ENCODE measurements around the gene IL11RA.
"Not testable (repeated sequence)": the region's sequence is repeated elsewhere in the genome, so short reads cannot be mapped to it uniquely, and the experiment has no call there.

The IL11RA gene

DNA sequence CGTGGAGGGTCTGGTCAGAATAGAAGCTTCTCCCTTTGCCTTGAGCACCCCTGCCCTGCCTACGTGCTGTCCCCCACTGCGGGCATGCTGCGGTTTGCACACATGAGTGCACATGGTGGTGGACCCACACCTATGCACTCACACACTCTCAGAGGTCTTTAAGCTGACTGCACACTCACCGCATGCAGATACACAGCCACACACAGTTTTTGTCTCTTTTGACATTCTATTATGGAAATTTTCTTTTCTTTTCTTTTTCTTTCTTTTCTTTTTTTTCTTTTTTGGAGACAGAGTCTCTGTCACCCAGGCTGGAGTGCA is 22.5 kb upstream of the IL11RA start:
- no peak for DNase-seq (ENCODE audit: low spot score)

DNA sequence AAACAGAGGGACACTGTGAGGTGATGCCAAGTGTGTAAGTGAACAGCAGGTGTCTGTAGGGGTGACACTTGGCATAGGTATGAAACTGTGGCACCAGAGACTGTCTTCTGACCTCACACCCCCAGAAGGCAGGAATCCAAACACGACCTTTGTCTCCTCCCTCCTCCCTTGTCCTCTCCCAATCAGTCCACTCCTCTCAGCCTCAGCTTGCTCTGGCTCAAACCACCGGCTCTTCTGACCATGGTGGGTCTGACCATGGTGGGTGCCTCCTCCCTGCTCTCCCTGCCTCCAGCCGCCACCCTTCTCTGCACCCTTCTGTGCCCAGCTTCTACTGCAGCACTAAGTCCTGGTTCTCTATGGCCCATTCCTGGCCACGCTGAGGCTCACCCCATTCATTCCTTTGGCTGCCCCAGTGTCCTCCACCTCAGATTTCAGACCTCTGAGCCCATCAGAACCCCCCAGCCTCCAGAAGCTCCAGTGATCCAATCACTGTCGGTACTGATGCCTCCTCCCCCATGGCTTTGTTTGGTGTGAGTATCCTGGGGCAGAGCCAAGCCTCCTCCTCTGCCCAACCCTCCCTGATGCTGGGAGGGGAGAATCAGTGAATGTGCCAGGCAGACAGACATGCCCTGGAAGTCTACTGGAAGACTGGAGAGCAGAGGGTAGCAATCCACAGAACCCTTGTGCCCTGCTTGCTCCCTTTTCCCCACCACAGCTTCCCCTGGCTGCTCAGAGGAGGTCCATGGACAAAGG is 21.4 kb upstream of the IL11RA start:
- no peak for DNase-seq (ENCODE audit: low spot score)

DNA sequence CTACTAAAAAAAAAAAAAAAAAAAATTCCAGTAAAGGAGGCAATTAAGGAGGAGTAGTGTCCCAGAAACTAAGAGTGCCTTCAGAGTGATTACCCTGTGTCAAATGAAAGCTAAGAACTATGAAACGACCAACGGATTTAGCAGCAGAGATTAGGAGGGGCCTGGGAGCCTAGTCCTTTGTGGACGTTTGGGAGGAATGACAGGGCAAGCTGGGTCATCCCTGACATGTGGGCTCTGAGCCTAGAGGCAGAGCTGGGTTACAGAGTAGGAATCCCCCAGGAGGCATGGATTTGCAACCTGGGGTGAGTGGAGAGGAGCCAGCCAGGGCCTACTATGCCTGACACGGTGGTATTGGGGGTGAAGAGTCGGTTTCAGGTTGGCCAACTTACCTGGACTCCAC is 18.8 kb upstream of the IL11RA start:
- DNase-seq (ENCODE audit: low spot score), result no peak

DNA sequence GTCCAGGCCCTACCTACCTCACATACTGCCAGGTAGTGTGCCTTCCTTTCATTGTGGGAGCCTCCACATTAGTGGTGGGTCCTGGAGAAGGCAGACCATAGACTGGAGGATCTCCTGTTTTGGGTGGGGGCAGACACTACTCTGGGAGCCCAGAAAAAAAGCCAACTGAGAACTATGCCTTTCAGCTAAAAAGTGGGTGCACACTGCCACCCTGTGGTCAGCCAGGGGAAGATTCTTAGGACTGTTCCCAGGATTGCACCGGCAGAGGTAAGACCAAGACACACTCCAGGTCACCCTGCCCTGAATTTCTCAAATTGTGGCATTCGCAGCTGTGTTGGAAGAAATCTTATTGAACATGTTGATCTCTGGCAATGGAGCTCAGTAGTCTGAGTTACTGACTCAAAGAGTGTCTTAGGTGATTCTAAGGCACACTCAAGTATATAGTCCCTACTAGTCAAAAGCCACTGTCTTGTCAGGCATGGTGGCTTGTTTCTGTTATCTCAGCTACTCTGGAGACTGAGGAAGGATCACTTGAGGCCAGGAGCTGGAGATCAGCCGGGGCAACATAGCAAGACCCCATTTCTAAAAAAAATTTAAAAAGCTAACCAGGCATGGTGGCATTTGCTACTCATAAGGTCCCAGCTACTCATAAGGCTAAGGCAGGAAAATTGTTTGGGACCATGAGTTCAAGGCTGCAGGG is 18.0 kb upstream of the IL11RA start:
- DNase-seq (ENCODE audit: low spot score), result peak; percentile 85

DNA sequence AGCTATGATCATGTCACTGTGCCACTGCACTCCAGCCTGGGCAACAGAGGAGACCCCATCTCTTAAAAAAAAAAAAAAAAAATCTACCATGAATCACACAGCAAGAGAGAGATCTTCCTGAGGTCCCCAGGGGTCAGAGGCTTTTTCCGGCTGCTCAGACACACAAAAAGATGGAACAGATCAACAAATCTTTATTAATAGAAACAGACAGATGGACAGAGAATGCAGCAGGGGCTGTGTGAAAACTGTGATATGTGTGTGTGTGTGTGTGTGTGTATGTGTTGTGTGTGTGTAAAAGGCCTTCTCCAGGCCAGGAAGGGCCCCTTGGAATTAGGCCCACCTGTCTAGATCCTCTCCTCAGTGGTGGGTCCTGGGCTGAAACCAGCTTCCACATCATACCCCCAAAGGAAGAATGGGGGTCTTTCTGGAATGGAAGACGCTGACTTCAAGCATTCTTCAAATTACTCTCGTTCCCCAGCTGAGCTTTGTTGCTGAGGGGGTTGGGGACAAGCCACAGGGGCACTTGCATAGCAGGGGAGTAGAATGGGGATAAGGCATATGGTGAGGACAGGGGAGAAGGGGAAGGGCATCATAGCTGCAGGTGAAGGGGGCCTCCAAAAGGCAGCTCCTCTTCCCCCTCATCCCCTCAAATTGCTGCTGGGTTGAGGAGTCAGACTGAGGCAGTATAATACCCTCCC is 17.3 kb upstream of the IL11RA start:
- no peak for DNase-seq (ENCODE audit: low spot score)

DNA sequence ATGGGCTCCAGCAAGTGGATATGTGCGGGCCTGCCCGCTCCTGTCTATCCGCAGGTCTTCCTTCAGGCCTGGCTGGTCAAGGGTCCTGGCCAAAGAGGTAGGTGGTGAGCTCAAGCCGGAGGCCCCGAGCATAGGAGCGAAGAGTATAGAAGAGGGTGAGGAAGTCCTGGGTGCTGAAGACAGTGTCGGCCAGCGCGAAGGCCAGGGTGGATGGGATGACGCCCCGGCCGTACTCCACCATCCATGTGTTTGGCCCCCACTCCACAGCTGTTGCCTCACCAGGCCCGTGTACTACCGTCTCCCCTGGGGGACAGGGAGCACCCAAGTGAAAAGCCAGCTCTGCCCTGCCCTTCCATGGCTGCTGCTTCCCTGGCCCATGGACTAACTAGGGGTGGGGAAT is 16.4 kb upstream of the IL11RA start:
- no peak for DNase-seq (ENCODE audit: low spot score)

DNA sequence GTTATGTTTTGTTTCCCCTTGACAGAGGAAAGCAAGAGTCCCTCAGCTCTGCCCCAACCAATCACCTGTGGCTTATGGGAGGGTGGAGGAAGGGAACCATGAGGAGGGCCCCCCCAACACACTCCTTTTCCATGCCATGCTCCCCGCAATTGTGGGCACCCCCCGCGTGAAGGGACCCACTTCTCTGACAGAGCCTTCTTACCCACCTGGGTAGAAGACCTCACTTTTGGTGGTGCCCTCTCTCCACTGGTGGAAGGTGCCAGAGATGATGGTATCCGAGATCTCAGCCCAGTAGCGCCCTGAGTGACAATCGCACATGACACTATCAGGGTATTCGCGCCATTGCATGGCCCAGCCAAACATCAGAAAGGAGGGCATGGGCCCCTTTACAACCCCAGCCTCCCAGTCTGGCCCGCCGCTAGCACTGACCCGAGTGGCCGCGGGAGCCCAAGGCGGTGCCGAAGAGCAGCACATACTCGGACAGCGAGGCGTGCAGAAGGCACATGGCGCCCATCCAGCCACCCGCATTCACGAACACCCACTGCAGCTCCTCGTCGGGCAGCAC is 15.1 kb upstream of the IL11RA start:
- no peak for DNase-seq (ENCODE audit: low spot score)

DNA sequence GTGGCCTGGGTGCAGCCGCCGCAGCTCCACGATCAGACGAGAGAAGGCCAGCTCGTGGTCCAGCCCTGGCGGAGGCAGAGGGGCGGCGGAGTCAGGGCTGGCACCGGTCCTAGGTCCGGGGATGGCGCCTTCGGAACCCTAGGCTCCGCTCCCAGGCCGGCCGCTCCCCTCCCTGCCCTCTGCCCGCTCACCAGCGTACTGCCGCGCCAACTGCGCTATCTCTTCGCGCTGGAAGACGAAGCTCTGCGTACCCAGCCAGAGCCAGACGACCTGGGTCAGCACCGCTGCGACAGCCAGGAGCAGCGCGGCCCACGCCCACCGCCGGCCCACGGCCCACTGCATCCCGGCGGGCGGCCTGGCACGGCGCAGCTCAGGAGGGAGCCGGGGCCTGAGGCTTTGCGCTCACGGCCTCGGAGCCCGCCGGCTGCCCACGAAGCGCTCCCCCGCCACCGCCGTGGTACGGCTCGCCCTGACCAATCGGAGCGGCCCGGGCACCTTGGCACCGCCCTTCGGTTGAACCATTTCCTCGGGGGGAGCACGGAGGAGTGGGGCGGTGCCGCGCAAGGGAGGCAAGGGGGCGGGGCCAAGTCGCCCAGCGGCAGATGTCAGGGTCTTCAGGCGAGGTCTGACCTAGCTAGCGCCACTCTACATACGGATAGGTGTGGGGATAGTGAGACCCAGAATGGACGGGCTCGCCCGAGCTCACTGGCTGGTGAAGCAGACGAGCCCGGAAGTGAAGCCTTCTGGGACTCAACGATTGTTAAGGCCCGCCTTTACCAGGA is 14.4 kb upstream of the IL11RA start, which contains the start of gene SIGMAR1:
SIGMAR1 (minus strand) TSS at position 432 of the 782 bp plus-strand sequence; CDS start at position 342, 90 bp downstream.
- DNase-seq (ENCODE audit: low spot score), result peak; percentile 95

DNA sequence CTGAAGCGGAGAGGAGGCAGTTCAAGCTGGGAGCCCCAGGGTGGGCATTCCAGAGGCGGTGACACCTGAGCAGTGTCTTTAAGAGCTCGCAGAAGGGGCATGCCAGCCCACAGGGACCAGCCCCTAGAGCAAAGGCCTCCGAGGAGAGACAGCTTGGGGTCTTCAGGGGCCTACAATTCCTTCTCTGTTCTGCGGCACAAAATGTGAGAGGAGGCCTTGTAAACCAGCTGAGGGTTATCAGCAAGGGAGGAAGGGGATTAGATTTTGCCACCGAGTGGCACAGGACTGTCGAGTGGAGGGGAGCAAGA is 13.9 kb upstream of the IL11RA start:
- DNase-seq (ENCODE audit: low spot score), result no peak

DNA sequence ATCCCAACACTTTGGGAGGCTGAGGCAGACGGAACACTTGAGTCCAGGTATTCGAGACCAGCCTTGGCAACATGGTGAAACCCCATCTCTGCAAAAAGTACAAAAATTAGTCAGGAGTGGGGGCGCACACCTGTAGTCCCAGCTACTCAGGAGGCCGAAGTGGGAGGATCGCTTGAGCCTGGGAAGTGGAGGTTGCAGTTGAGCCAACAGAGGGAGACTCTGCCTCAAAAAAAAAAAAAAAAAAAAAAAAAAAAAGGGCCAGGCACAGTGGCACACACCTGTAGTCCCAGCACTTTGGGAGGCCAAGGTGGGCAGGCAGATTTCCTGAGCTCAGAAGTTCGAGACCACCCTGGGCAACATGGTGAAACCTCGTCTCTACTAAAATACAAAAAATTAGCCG is 12.7 kb upstream of the IL11RA start:
- not testable (repeated sequence) for DNase-seq (ENCODE audit: low spot score)

DNA sequence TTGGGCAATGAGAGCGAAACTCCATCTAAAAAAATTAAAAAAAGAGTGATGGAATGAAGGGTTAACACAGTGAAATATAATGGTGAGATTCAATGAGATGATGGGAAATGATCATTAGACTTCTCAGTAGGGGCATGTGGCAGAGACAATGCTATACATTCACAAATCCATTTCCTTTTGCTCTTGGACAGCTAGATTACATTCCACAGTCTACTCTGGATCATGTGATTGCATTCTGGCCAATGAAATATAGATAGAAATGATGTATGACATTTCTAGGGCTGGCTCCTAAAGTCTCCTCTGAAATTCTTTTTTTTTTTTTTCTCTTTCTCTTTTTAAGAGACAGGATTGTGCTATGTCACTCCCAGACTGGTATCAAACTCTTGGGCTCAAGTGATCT is 9.3 kb upstream of the IL11RA start:
- DNase-seq (ENCODE audit: low spot score), result no peak

DNA sequence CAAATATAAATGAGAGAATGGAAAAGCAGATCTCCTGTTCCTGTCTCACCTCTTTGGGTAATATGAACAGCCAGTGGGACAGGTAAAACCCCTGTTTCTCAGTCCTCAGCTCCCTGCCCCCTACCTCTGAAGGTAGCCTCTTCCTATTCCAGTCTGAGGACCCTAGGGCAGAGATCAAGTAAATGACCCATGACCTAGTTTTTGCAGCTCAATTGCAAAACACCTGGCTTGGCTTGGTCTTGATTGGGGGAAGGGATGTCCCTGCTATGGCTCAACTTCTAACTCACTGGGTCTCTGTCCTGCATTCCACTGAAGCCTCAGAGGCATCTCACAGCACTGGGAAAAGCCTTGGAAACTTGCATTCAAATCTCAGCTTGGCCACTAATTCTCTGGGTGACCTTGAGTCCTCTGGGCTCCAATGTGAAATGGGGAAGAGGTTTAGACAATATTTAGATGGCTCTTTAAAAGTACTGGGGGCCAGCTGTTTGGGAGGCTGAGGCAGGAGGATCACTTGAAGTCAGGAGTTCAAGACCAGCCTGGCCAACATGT is 7.1 kb upstream of the IL11RA start:
- DNase-seq (ENCODE audit: low spot score), result no peak

DNA sequence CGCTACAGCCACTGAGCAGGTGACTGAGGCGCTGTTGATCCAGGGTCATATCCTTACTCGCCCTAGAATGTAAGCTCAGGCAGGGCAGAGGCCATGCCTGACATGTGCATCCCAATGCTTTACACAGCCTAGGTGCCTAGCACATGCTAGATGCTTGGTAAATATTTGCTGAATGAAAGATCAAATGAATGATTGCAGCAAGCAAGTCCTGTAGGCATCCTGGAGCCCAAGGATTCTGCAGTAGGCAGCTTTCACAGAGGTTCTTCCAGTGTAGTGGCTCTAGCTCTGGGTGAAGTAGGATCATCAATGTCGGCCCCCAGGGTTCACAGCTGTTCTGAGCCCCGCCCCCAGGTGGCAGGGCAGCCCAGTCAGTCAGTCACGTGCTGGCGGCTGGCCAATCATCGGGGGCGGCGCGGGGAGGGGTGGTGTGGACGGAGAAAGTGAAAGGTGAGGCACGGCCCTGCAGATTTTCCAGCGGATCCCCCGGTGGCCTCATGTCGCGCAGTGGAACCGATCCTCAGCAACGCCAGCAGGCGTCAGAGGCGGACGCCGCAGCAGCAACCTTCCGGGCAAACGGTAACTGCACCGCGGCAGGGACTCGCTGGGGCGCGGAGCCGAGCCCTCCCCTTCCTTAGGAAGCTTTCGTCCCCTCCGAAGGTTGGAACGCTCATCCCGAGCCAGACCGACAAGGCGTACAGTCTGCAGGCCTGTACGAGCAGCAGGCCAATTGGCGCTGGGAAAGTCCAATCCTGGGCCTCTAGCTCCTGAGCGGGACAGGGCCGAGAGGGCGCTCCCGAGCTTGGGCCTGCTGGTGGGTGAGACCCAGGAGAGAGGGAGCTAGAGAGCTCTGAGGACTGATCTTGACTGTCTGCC is 5.5 kb upstream of the IL11RA start, which contains the start of gene GALT:
GALT (plus strand) TSS at position 465 of the 873 bp plus-strand sequence; CDS start at position 495, 30 bp downstream.
- DNase-seq (ENCODE audit: low spot score), result peak; percentile 95

DNA sequence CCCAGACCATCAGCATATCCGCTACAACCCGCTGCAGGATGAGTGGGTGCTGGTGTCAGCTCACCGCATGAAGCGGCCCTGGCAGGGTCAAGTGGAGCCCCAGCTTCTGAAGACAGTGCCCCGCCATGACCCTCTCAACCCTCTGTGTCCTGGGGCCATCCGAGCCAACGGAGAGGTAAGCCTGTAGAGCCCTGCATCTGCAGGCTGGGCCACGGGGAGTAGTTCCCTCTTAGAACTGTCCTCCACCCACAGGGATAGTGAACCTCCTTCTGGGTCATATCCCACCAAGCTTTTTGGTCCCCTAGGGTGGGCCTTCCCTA is 4.9 kb upstream of the IL11RA start:
- DNase-seq (ENCODE audit: low spot score), result no peak

DNA sequence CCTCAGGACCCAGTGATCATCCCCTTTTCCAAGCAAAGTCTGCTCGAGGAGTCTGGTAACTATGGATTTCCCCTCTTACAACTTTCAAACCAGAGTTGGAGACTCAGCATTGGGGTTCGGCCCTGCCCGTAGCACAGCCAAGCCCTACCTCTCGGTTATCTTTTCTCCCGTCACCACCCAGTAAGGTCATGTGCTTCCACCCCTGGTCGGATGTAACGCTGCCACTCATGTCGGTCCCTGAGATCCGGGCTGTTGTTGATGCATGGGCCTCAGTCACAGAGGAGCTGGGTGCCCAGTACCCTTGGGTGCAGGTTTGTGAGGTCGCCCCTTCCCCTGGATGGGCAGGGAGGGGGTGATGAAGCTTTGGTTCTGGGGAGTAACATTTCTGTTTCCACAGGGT is 4.3 kb upstream of the IL11RA start:
- no peak for DNase-seq (ENCODE audit: low spot score)

DNA sequence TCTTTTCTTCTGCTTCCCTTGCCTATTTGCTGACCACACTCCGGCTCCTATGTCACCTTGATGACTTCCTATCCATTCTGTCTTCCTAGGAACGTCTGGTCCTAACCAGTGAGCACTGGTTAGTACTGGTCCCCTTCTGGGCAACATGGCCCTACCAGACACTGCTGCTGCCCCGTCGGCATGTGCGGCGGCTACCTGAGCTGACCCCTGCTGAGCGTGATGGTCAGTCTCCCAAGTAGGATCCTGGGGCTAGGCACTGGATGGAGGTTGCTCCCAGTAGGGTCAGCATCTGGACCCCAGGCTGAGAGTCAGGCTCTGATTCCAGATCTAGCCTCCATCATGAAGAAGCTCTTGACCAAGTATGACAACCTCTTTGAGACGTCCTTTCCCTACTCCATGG is 3.3 kb upstream of the IL11RA start:
- DNase-seq (ENCODE audit: low spot score), result no peak

DNA sequence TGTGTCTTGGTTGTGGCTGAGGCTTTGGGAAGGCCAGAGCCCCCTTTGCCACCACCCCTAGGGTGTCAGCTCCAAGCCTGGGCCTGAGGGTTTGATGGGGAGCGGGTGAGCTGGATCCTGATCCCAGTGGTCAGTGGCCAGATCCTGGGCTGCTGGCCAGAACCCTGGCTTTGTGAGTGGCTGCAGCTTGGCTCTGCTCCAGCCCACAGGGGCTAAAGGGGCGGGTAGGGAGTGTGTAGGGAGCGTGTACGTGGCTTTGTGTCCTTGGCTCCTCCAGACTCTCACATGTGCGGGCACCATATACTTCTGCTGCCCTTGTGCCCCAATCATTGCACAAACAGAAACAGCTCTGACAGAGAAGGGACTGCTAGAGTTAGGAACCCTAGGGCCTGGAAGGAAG is 1.2 kb upstream of the IL11RA start:
- no peak for DNase-seq (ENCODE audit: low spot score)

DNA sequence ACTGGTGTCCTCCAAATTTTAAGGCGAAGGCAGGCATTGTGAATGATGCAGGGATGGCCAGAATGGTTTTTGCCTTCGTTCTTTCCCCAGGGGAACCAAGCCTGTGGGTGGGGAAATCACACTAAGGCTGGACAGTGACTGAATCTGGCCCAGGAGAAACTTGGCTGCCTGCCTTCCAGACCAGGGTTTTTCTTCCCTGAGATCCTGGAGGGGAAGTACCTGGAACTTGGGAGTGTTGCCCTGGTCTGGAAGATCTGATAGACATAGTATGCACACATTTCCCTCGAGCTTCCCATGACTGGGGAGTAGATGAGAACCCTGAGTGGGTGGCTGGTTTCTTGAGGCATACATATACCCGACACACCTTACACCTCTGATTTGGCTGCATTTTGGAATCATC is 664 bp upstream of the IL11RA start:
- DNase-seq (ENCODE audit: low spot score), result no peak

DNA sequence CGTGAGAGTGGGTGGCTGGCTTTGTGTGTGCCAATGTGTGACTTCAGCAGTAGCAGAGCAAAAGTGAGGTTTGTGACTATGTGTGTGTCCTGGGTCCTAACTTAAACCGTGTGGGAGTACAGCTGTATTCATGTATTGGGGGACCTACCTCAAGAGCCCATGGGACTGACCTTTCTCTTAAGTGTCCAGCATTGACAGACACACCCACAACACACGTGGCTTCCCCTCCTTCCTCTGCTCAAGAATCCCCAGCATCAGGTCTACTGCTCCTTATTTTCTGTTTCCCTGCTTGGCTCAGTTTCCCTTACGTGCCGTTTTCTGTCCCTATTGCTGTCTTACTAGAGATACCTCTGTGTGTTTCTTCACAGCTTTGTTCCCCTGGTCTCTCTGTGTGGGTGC is 616 bp downstream of the IL11RA start:
- no peak for DNase-seq (ENCODE audit: low spot score)

DNA sequence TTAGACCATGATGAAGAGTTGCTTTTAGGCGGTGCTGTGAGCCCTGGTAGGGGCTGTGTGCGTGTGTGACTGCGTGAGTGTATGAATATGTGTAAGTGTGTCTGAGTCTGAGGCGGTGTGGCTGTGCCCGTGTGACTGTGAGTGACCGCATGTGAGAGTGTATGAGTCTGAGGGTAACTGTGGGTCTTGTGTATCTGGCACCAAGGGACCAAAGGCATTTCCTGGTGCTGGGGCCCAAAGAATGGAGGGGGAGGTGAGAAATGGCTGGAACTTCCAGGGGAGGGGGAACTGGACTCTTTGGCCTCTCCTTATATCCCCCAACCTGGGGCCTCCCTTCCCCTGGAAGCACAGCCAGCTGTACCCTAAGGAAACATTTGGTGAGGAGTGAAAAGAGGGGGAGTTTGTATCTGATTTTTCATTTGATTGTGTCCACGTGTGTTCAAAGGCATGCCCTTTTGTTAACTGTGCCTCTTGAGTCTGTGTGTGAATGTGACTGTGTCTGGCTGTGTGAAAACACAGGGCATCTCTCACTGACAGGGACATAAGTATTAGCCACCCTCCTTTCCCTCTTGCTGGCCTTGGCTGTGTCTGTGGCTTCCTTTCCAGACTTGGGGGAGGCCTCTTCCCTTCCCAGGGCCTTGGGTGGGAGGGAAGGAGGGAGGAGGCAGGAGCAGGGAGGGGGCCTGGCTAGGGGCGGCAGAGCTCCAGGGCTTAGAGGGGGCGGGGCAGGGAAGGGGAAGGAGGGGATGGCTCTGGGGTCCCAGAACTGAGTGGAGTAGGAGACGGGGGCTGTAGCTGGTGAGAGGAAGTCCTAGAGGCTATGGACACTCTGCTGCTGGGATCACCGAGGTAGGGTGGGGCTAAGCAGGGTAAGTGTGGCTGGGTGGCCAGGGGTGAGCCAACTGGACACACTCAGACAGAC is 1.4 kb downstream of the IL11RA start:
- no peak for DNase-seq (ENCODE audit: low spot score)

Data from iPS-NIHi11 (cell line).